Keratinocyte (primary cell): ENCODE data around the gene MFSD11. TPM values are rescaled to one million over a fixed set of nuclear protein-coding genes. Genes with fewer than 3 reads are reported as not detected.

ENCODE experiments used
- DNase-seq: peaks from one replicate; pipeline ENCODE4 v3.0.0-alpha.2; 2011; ENCODE audit warnings: low read depth, missing footprints, low spot score
- FAIRE-seq: peaks from 2 replicates; lab custom pipeline; 2011; peaks lifted over from hg19 to GRCh38; lab: Jason Lieb, UNC
- H2AFZ ChIP-seq: 2 replicates; pipeline ENCODE4 v1.6.0; 2012; ENCODE audit warnings: low read length, control low read depth, inconsistent platforms; ENCODE audit not compliant: control insufficient read depth
- H3K27ac ChIP-seq: 2 replicates; pipeline ENCODE4 v1.5.1; 2011; ENCODE audit warnings: low read length; ENCODE audit not compliant: control insufficient read depth, insufficient read depth
- H3K27me3 ChIP-seq: 3 replicates; pipeline ENCODE4 v1.6.0; 2011; ENCODE audit warnings: low read length; ENCODE audit not compliant: control insufficient read depth, insufficient read depth; ENCODE audit errors: extremely low read depth
- H3K36me3 ChIP-seq, 2 experiments: 2 replicates in 1 of 2; 3 replicates in 1 of 2; pipeline ENCODE4 v1.5.1; 2011; ENCODE audit warnings: low read length in 2 of 2, mild to moderate bottlenecking in 1 of 2; ENCODE audit not compliant: control insufficient read depth in 2 of 2, insufficient read depth in 2 of 2; ENCODE audit errors: extremely low read depth in 1 of 2
- H3K4me1 ChIP-seq: 3 replicates; pipeline ENCODE4 v1.5.1; 2011; ENCODE audit warnings: low read length; ENCODE audit not compliant: control insufficient read depth, insufficient read depth; ENCODE audit errors: extremely low read depth
- H3K4me2 ChIP-seq: 3 replicates; pipeline ENCODE4 v1.6.0; 2011; ENCODE audit warnings: low read depth, low read length; ENCODE audit not compliant: control insufficient read depth, insufficient read depth; ENCODE audit errors: extremely low read depth
- H3K4me3 ChIP-seq, 3 experiments: fragments of 200-600 bp in 1 of 3; sonication (generic) in 1 of 3; 2 replicates in 2 of 3; 3 replicates in 1 of 3; pipeline ENCODE4 v1.5.1; 2011 to 2016; ENCODE audit warnings: low read length in 3 of 3, mild to moderate bottlenecking in 3 of 3, control low read depth in 2 of 3, inconsistent platforms in 1 of 3, low read depth in 1 of 3, mixed read lengths in 1 of 3, mixed run types in 1 of 3, moderate library complexity in 1 of 3; ENCODE audit not compliant: control insufficient read depth in 2 of 3, insufficient read depth in 2 of 3; ENCODE audit errors: extremely low read depth in 1 of 3
- H3K79me2 ChIP-seq: 2 replicates; pipeline ENCODE4 v1.6.0; 2012; ENCODE audit warnings: low read length; ENCODE audit not compliant: control insufficient read depth, insufficient read depth
- H3K9ac ChIP-seq: 3 replicates; pipeline ENCODE4 v1.6.0; 2011; ENCODE audit warnings: low read length; ENCODE audit not compliant: control insufficient read depth, insufficient read depth; ENCODE audit errors: extremely low read depth
- H3K9me1 ChIP-seq: 3 replicates; pipeline ENCODE4 v1.6.0; 2011; ENCODE audit warnings: low read length; ENCODE audit not compliant: control insufficient read depth, insufficient read depth; ENCODE audit errors: extremely low read depth
- H3K9me3 ChIP-seq: 2 replicates; pipeline ENCODE4 v1.5.1; 2012; ENCODE audit warnings: low read depth, low read length; ENCODE audit not compliant: control insufficient read depth
- H4K20me1 ChIP-seq: 3 replicates; pipeline ENCODE4 v1.6.0; 2011; ENCODE audit warnings: low read length; ENCODE audit not compliant: control insufficient read depth, insufficient read depth; ENCODE audit errors: extremely low read depth
- CTCF ChIP-seq, 3 experiments: IDR thresholded peaks in 1 of 3; conservative IDR thresholded peaks in 1 of 3; optimal IDR thresholded peaks in 1 of 3; 2 replicates in 2 of 3; 3 replicates in 1 of 3; pipeline versions ENCODE3 to v1.5.1; 2011; ENCODE audit warnings: low read length in 3 of 3, mild to moderate bottlenecking in 3 of 3, moderate library complexity in 2 of 3, control low read depth in 1 of 3, inconsistent platforms in 1 of 3; ENCODE audit not compliant: insufficient read depth in 2 of 3; ENCODE audit errors: extremely low read depth in 1 of 3
- EZH2 ChIP-seq: IDR thresholded peaks from one replicate; pipeline ENCODE4 v1.6.1; 2012; ENCODE audit warnings: inconsistent platforms, mild to moderate bottlenecking, low read length, moderate library complexity
- dilution Hi-C: fragments of 300-500 bp; cut with MboI; formaldehyde crosslinking; loops from one replicate; pipeline ENCODE4 v1.7.0; 2020; ENCODE audit warnings: low sequenced_read_pairs; ENCODE audit not compliant: extremely low pct_ligation_motif_present
- polyA plus RNA-seq, 5 experiments: library from polyadenylated mRNA; depleted of rRNA in 3 of 5; stranded (reverse) in 3 of 5; stranded (forward) in 1 of 5; unstranded in 1 of 5; fragments of >200 nt; gene quantifications; 1 replicate in 1 of 5; 2 replicates in 3 of 5; 3 replicates in 1 of 5; pipeline versions ENCODE4 v1.2.1 to v1.2.3, GENCODE V29; 2011 to 2012; ENCODE audit warnings: missing spikeins in 2 of 5, low read depth in 1 of 5, low replicate concordance in 1 of 5

Gene MFSD11
- polyA plus RNA-seq, 1 donor (not counting 4 experiments of a cell fraction or from before 2014, with no cell fraction given): 14.6 TPM

GRCh38 chr17:76718516-76718915, 19.4 kb upstream of the MFSD11 start:
- Histone ChIP-seq H3K27ac (no peak overlapping the region), H3K4me2 (no peak overlapping the region), H2AFZ (no peak overlapping the region), H3K4me3 (no peak overlapping the region), H3K9me3 (no peaks in the 10 kb centered on the region), H4K20me1 (no peaks in the 10 kb centered on the region), H3K9ac (no peak overlapping the region), H3K4me1 (peaks cover 2% of the 10 kb centered on the region), H3K27me3 (no peaks in the 10 kb centered on the region), H3K79me2 (peaks cover 24% of the 10 kb centered on the region), H3K9me1 (no peaks in the 10 kb centered on the region), H3K36me3 (peaks cover 50 to 56% of the 10 kb centered on the region in 2 experiments)
- TF ChIP-seq EZH2 (no peak), CTCF (optimal IDR thresholded peaks at IDR 0.05 in 1 of 3, IDR thresholded peaks at IDR 0.05 in 1 of 3, conservative IDR thresholded peaks at IDR 0.05 in 1 of 3; ENCODE audit: extremely low read depth in 1 of 3, insufficient read depth in 2 of 3, low read length in 3 of 3) (no peak)
- no peak for FAIRE-seq
- dilution Hi-C loops: no loop called here
- no peak for DNase-seq

- no peaks in the 10 kb centered on the region for H3K27me3 ChIP-seq
- no peak for FAIRE-seq
- no peak overlapping the region for H3K4me3 ChIP-seq
- no peak overlapping the region for H3K4me2 ChIP-seq
- no peak overlapping the region for H2AFZ ChIP-seq
- peaks cover 56 to 60% of the 10 kb centered on the region in 2 experiments for H3K36me3 ChIP-seq
- H3K79me2 ChIP-seq: peaks cover 40% of the 10 kb centered on the region
- dilution Hi-C loops: no loop called here
- H3K9me3 ChIP-seq: no peaks in the 10 kb centered on the region
- no peak for TF ChIP-seq EZH2
- TF ChIP-seq CTCF (optimal IDR thresholded peaks at IDR 0.05 in 1 of 3, IDR thresholded peaks at IDR 0.05 in 1 of 3, conservative IDR thresholded peaks at IDR 0.05 in 1 of 3; ENCODE audit: extremely low read depth in 1 of 3, insufficient read depth in 2 of 3, low read length in 3 of 3): no peak
- DNase-seq: no peak
- peaks cover 8% of the 10 kb centered on the region for H3K4me1 ChIP-seq
- peaks cover 2% of the 10 kb centered on the region for H4K20me1 ChIP-seq
- no peak overlapping the region for H3K27ac ChIP-seq
- no peaks in the 10 kb centered on the region for H3K9me1 ChIP-seq
- no peak overlapping the region for H3K9ac ChIP-seq
Observed at GRCh38 chr17:76720211-76720610, 17.7 kb upstream of the MFSD11 start.
